Measurements from ENCODE around the gene PTH1R. TPM values are rescaled to one million over a fixed set of nuclear protein-coding genes. Genes with fewer than 3 reads are reported as not detected.

The PTH1R gene
- total and polyA plus RNA-seq, 2 experiments from 2014 or later, result 0.60 to 1.3 TPM

DNA sequence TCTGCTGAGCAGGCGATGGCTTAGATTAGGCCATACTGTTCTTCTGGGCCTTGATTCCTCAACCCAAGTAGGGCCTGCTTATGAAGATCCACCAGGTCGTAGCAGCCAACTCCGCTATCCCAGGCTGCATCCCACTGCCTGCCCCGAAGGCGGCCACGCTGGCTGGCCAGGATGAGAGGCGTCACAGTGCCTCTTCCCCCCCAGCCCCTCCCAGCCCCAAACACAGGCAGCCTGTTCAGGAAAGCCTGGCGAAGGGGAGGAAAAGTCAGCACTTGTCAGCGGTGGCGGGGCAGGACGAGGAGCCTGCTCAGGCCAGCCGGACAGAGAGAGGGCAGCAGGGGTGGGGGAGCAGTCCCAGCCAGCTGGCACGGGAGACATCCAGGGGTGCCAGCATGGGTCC lies 11.2 kb downstream of the PTH1R start:
- Histone ChIP-seq H3K9ac (no peak overlapping the region), H3K79me2 (ENCODE audit: insufficient read depth) (no peaks in the 10 kb centered on the region), H2AFZ (no peak overlapping the region), H3K9me3 (ENCODE audit: low read depth) (no peaks in the 10 kb centered on the region), H4K20me1 (ENCODE audit: insufficient read depth) (no peaks in the 10 kb centered on the region), H3K9me2 (ENCODE audit: insufficient read depth) (no peaks in the 10 kb centered on the region), H3K27me3 (replicated peaks; ENCODE audit: insufficient read depth) (peaks cover 11% of the 10 kb centered on the region; the same call in 1 of the 2 replicates), H3K4me3 (no peak overlapping the region), H3K27ac (no peak overlapping the region), H3K36me3 (ENCODE audit: low read depth) (no peaks in the 10 kb centered on the region), H3F3A (ENCODE audit: insufficient read depth) (no peaks in the 10 kb centered on the region), H3K4me1 (ENCODE audit: insufficient read depth) (no peaks in the 10 kb centered on the region), H3K4me2 (ENCODE audit: unreplicated experiment) (no peak overlapping the region)
- no peak for DNase-seq
- in situ Hi-C loops (cut with MboI), result no loop called here
- TF ChIP-seq EZH2phosphoT487 (IDR thresholded peaks at IDR 0.05; ENCODE audit: insufficient read depth, low read depth) (no peak), EZH2 (IDR thresholded peaks at IDR 0.05; ENCODE audit: insufficient read depth, poor library complexity, severe bottlenecking) (no peak)
- WGBS, 2 experiments (ENCODE audit: low coverage in 1 of 2, low lambda C conversion rate in 2 of 2, missing lambda C conversion rate in 2 of 2), result 63 to 64% methylated on average over 10 to 13 of the region's 13 CpGs

DNA sequence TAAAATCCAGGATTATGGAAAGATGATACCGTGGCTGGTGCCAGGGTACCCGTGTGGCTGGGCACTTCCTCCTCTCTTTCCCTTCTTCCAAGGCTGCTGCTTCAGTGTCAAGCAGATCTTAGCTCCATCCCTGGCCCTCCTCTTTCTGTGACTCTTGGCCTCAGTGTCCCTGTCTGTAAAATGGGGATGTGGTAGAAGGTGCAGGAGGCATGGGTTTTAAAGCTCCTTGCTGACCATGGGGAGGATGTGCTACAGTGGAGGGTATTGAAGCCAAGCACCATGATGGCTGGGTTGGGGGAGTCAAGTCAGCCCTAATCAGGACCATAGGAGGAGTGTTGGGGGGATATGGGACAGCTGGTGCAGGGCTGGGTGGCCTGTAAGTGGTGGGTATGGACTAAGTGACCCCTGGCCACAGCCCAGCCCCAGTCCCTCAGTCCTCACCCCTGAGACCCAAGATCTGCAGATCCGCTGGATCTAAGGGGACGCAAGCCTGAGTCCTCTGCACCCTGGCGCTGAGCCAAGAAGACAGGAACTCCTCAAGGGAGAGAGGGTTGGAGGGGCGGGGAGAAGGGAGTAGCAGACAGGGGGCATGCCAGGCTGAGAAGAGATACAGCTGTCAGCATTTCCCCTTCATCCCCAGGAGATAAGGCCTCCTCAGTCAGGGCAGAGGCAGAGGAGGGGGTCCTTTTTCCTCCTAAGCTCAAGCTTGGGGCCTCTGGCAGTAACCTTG lies 12.0 kb downstream of the PTH1R start:
- no peak overlapping the region for H2AFZ ChIP-seq
- no peaks in the 10 kb centered on the region for H3K79me2 ChIP-seq (ENCODE audit: insufficient read depth)
- no peaks in the 10 kb centered on the region for H3F3A ChIP-seq (ENCODE audit: insufficient read depth)
- no peak for TF ChIP-seq EZH2 (IDR thresholded peaks at IDR 0.05; ENCODE audit: insufficient read depth, poor library complexity, severe bottlenecking)
- no peak overlapping the region for H3K4me2 ChIP-seq (ENCODE audit: unreplicated experiment)
- no peak for DNase-seq
- no peaks in the 10 kb centered on the region for H3K4me1 ChIP-seq (ENCODE audit: insufficient read depth)
- H4K20me1 ChIP-seq (ENCODE audit: insufficient read depth), result no peaks in the 10 kb centered on the region
- no peaks in the 10 kb centered on the region for H3K9me3 ChIP-seq (ENCODE audit: low read depth)
- 0 out of 2 replicates have a peak, but pooled peaks cover 4% of the 10 kb centered on the region for H3K27me3 ChIP-seq (replicated peaks; ENCODE audit: insufficient read depth)
- in situ Hi-C loops (cut with MboI), result loop anchor here (10.0 kb wide), 1 partner anchor 175 kb away; the partner anchor contains the start of gene PRSS50
- no peaks in the 10 kb centered on the region for H3K36me3 ChIP-seq (ENCODE audit: low read depth)
- no peaks in the 10 kb centered on the region for H3K9me2 ChIP-seq (ENCODE audit: insufficient read depth)
- 57 to 59% methylated on average over 6 of the region's 6 CpGs for WGBS, 2 experiments (ENCODE audit: low coverage in 1 of 2, low lambda C conversion rate in 2 of 2, missing lambda C conversion rate in 2 of 2)
- H3K9ac ChIP-seq, result no peak overlapping the region
- no peak overlapping the region for H3K27ac ChIP-seq
- no peak overlapping the region for H3K4me3 ChIP-seq

DNA sequence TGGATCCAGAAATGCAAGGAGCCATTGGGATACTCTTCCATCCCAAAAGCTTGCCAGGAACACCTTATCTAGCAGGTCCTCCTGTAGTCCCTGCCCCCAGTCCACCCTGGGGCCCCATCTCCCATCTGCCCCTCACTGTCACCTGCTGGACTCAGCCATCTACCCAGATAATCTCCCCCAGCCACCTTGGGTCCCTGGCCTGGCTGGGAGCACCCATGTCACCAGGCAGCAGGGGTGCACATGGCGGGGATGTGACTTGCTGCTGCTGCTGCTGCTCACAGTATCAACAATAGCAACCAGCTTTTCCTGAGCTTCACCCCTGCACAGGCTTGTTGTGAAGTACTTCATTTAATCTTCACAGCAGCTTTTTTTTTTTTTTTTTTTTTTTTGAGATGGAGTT lies 12.6 kb downstream of the PTH1R start:
- H2AFZ ChIP-seq, result no peak overlapping the region
- H3K36me3 ChIP-seq (ENCODE audit: low read depth), result no peaks in the 10 kb centered on the region
- H3K9me2 ChIP-seq (ENCODE audit: insufficient read depth), result no peaks in the 10 kb centered on the region
- H4K20me1 ChIP-seq (ENCODE audit: insufficient read depth), result no peaks in the 10 kb centered on the region
- H3K27ac ChIP-seq, result no peak overlapping the region
- no peak overlapping the region for H3K4me2 ChIP-seq (ENCODE audit: unreplicated experiment)
- 89 to 100% methylated on average over 1 of the region's 1 CpG for WGBS, 2 experiments (ENCODE audit: low coverage in 1 of 2, low lambda C conversion rate in 2 of 2, missing lambda C conversion rate in 2 of 2)
- DNase-seq, result no peak
- H3K9ac ChIP-seq, result no peak overlapping the region
- TF ChIP-seq EZH2phosphoT487 (IDR thresholded peaks at IDR 0.05; ENCODE audit: insufficient read depth, low read depth) (no peak), EZH2 (IDR thresholded peaks at IDR 0.05; ENCODE audit: insufficient read depth, poor library complexity, severe bottlenecking) (no peak)
- H3K4me3 ChIP-seq, result no peak overlapping the region
- in situ Hi-C loops (cut with MboI), result loop anchor here (10.0 kb wide), 1 partner anchor 175 kb away; the partner anchor contains the start of gene PRSS50
- no peaks in the 10 kb centered on the region for H3K27me3 ChIP-seq (replicated peaks; ENCODE audit: insufficient read depth)
- no peaks in the 10 kb centered on the region for H3K79me2 ChIP-seq (ENCODE audit: insufficient read depth)
- H3F3A ChIP-seq (ENCODE audit: insufficient read depth), result no peaks in the 10 kb centered on the region
- no peaks in the 10 kb centered on the region for H3K4me1 ChIP-seq (ENCODE audit: insufficient read depth)
- H3K9me3 ChIP-seq (ENCODE audit: low read depth), result no peaks in the 10 kb centered on the region

DNA sequence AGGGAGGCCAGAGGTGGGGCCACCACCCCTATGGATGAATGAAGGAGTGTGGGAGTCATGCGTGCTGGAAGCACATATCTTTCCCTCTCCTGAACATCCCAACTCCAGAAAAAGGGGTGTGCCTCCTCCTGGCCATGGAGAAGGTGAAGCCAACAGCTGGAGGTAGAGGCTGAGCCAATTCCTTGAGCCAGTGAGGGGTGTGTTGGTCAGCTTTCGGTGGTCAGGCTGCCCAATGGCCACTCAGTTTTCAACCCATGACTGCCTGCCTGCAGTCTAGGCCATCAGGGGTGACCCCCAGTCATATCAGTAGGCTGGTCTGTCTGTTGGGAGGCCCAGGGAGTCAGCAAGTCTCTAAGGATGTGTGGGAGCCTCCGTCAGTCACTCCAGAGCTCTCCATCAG lies 13.6 kb downstream of the PTH1R start:
- 70 to 75% methylated on average over 3 of the region's 3 CpGs for WGBS, 2 experiments (ENCODE audit: low coverage in 1 of 2, low lambda C conversion rate in 2 of 2, missing lambda C conversion rate in 2 of 2)

More for the DNA sequence above, 13.6 kb downstream of the PTH1R start:
- no peaks in the 10 kb centered on the region for H3K9me3 ChIP-seq (ENCODE audit: low read depth)
- in situ Hi-C loops (cut with MboI), result loop anchor here (10.0 kb wide), 1 partner anchor 176 kb away; the partner anchor contains the start of gene PRSS50
- H3K79me2 ChIP-seq (ENCODE audit: insufficient read depth), result no peaks in the 10 kb centered on the region
- H3F3A ChIP-seq (ENCODE audit: insufficient read depth), result no peaks in the 10 kb centered on the region
- H3K27ac ChIP-seq, result no peak overlapping the region
- no peaks in the 10 kb centered on the region for H4K20me1 ChIP-seq (ENCODE audit: insufficient read depth)
- no peaks in the 10 kb centered on the region for H3K36me3 ChIP-seq (ENCODE audit: low read depth)
- H3K27me3 ChIP-seq (replicated peaks; ENCODE audit: insufficient read depth), result no peaks in the 10 kb centered on the region
- no peaks in the 10 kb centered on the region for H3K9me2 ChIP-seq (ENCODE audit: insufficient read depth)
- TF ChIP-seq EZH2 (IDR thresholded peaks at IDR 0.05; ENCODE audit: insufficient read depth, poor library complexity, severe bottlenecking), result no peak
- TF ChIP-seq EZH2phosphoT487 (IDR thresholded peaks at IDR 0.05; ENCODE audit: insufficient read depth, low read depth), result no peak
- H3K9ac ChIP-seq, result no peak overlapping the region
- no peak overlapping the region for H3K4me3 ChIP-seq
- no peaks in the 10 kb centered on the region for H3K4me1 ChIP-seq (ENCODE audit: insufficient read depth)
- H2AFZ ChIP-seq, result no peak overlapping the region
- DNase-seq, result no peak
- H3K4me2 ChIP-seq (ENCODE audit: unreplicated experiment), result no peak overlapping the region
